Activated CD4-positive, alpha-beta T cell treated with anti-CD3 and anti-CD28 coated beads, Interleukin-2, amount 50 U/mL, for 1 hour (primary cell): Measurements from ENCODE around the gene AGXT.

Experiments
- DNase-seq: peaks from one replicate; pipeline ENCODE4 v3.0.0-alpha.2; 2020

AGXT gene

GRCh38 chr2:240886678-240887609, 18.3 kb downstream of the AGXT start:
- DNase-seq, result no peak

GRCh38 chr2:240887631-240888030, 19.0 kb downstream of the AGXT start:
- no peak for DNase-seq

- no peak for DNase-seq
These were observed 19.7 kb downstream of the AGXT start for GRCh38 chr2:240888130-240888889.

- no peak for DNase-seq
These were observed 20.4 kb downstream of the AGXT start for GRCh38 chr2:240888890-240889573.

GRCh38 chr2:240889601-240890560, 21.3 kb downstream of the AGXT start:
- DNase-seq, result no peak

GRCh38 chr2:240890691-240891090, 22.1 kb downstream of the AGXT start:
- no peak for DNase-seq

GRCh38 chr2:240891492-240892340, 23.1 kb downstream of the AGXT start:
- no peak for DNase-seq

- DNase-seq, result no peak
These were observed 23.7 kb downstream of the AGXT start for GRCh38 chr2:240892356-240892755.

- DNase-seq, result no peak
These were observed 24.3 kb downstream of the AGXT start for GRCh38 chr2:240892925-240893324.

GRCh38 chr2:240893363-240893844, 24.8 kb downstream of the AGXT start:
- DNase-seq, result peak; percentile 17

GRCh38 chr2:240894006-240894405, 25.4 kb downstream of the AGXT start:
- DNase-seq, result no peak

GRCh38 chr2:240894836-240895558, 26.4 kb downstream of the AGXT start:
- DNase-seq, result no peak

GRCh38 chr2:240895656-240896388, 27.2 kb downstream of the AGXT start, which contains the start of gene MAB21L4:
Gene MAB21L4, minus strand, starts transcription at chr2:240896156. Its CDS starts 159 bp downstream, at chr2:240895997.
- DNase-seq, result no peak

- DNase-seq, result no peak
These were observed 27.8 kb downstream of the AGXT start for GRCh38 chr2:240896394-240896793.

GRCh38 chr2:240896871-240897692, 28.5 kb downstream of the AGXT start:
- DNase-seq, result no peak

GRCh38 chr2:240898108-240898730, 29.6 kb downstream of the AGXT start:
- DNase-seq, result no peak

- no peak for DNase-seq
These were observed 30.3 kb downstream of the AGXT start for GRCh38 chr2:240898731-240899467.
